ENCODE data around the gene IL4.

The IL4 gene

GRCh38 chr5:132658381-132659302, 15.1 kb upstream of the IL4 start:
- DNase-seq (ENCODE audit: low read depth in 2 of 2), result no peak

GRCh38 chr5:132659598-132660493, 13.9 kb upstream of the IL4 start:
- no peak for DNase-seq (ENCODE audit: low read depth in 2 of 2)

GRCh38 chr5:132661231-132662003, 12.4 kb upstream of the IL4 start:
- no peak for DNase-seq (ENCODE audit: low read depth in 2 of 2)

- DNase-seq (ENCODE audit: low read depth in 2 of 2), result no peak
These were observed 11.8 kb upstream of the IL4 start for GRCh38 chr5:132662004-132662401.

GRCh38 chr5:132662925-132663770, 10.6 kb upstream of the IL4 start:
- DNase-seq (ENCODE audit: low read depth in 2 of 2), result no peak

- DNase-seq (ENCODE audit: low read depth in 2 of 2), result no peak
These were observed 9.8 kb upstream of the IL4 start for GRCh38 chr5:132663771-132664695.

- DNase-seq (ENCODE audit: low read depth in 2 of 2), result no peak
These were observed 9.0 kb upstream of the IL4 start for GRCh38 chr5:132664696-132665209.

- no peak for DNase-seq (ENCODE audit: low read depth in 2 of 2)
These were observed 8.2 kb upstream of the IL4 start for GRCh38 chr5:132665574-132666080.

- no peak for DNase-seq (ENCODE audit: low read depth in 2 of 2)
These were observed 7.3 kb upstream of the IL4 start for GRCh38 chr5:132666310-132667123.

- no peak for DNase-seq (ENCODE audit: low read depth in 2 of 2)
These were observed 6.5 kb upstream of the IL4 start for GRCh38 chr5:132667309-132667708.

GRCh38 chr5:132667761-132668705, 5.8 kb upstream of the IL4 start:
- DNase-seq (ENCODE audit: low read depth in 2 of 2), result no peak

- DNase-seq (ENCODE audit: low read depth in 2 of 2), result no peak
These were observed 4.9 kb upstream of the IL4 start for GRCh38 chr5:132668706-132669454.

- DNase-seq (ENCODE audit: low read depth in 2 of 2), result no peak
These were observed 4.4 kb upstream of the IL4 start for GRCh38 chr5:132669455-132669820.

GRCh38 chr5:132669966-132670882, 3.6 kb upstream of the IL4 start:
- DNase-seq (ENCODE audit: low read depth in 2 of 2), result no peak

- no peak for DNase-seq (ENCODE audit: low read depth in 2 of 2)
These were observed 2.8 kb upstream of the IL4 start for GRCh38 chr5:132671000-132671399.

- no peak for DNase-seq (ENCODE audit: low read depth in 2 of 2)
These were observed 301 bp upstream of the IL4 start for GRCh38 chr5:132673488-132673887.
